ENCODE measurements around the gene BTBD7.
A peak's percentile ranks its signal among the peaks of the same experiment; 100 is the strongest.
"Not testable (repeated sequence)": the region's sequence is repeated elsewhere in the genome, so short reads cannot be mapped to it uniquely, and the experiment has no call there.

BTBD7 gene

DNA sequence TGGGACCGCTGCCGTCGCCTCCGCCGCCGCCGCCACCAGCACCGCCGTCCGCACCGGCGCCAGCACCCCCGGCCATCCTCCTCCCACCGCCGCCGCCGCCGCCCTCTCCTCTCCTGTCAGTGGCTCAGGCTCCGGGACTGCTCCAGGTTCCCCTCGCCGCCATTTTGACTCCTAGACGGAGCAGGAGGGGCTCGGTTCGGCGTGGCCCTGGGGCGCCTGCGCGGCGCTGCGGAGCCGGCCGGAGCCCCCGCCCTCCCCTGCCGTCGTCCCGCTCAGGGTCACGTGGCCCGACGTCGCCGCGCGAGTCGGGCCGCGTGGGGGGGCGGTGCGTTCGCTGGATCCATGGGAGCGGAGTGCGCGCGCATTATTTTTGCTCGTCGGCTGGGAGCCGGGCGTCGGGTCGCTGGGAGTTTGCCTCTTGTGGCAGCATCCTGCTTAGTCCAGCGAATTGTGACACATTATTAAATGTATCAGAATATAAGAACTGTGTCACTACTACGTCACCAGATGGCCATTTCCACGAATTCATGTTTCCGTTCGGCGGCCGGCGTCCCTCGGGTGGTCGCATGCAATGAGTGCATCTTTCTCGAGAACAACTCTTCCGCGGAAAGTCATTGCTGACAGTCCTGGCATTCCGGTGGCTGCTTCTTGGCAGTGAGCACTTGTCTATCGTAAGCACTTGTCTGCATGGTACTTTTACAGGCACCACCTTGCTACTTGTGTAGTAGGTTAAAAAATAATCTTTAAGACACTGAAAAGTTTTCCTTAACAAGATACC is at the start of gene BTBD7:
Gene BTBD7 (minus strand): TSS at position 184 of the 778 bp plus-strand sequence. CDS start 36,985 bp downstream, outside the sequence.
- DNase-seq, result peak; percentile 97

- no peak for DNase-seq
Observed at GRCh38 chr14:93381644-93382043, 48.8 kb upstream of the BTBD7 start.

DNA sequence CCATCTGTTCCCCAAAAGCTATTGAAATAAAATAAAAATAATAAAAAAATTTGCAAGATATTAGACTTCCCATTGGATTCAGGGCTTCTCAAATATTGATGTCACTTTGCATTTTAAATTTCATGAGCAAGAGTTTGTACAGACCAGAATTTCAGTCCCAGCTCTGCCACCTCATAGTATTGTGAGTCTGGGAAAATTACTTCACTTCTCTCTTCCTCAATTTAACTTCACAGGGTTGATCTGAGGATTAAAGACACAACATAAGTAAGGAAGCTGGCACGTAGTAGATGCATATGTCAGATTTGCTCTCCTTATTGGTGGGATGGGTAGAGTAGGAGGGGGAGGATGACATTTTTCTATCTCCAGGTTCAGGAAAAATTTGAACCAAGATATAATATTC is 47.0 kb upstream of the BTBD7 start:
- DNase-seq, result no peak

DNA sequence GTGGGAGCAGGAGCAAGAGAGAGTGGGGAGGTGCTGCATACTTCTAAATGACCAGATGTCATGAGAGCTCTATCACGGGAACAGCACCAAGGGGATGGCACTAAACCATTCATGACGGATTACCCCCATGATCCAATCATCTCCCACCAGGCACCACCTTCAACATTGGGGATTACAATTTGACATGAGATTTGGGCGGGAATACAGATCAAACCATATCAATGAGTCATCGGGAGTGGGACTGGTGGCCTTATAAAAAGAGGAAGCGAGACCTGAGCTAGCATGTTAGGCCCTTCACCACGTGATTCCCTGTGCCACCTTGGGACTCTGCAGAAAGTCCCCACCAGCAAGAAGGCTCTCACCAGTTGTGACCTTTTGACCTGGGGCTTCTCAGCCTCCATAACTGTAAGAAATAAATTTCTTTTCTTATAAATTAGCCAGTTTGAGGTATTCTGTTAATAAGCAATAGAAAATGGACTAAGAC is 42.9 kb upstream of the BTBD7 start:
- DNase-seq, result no peak

DNA sequence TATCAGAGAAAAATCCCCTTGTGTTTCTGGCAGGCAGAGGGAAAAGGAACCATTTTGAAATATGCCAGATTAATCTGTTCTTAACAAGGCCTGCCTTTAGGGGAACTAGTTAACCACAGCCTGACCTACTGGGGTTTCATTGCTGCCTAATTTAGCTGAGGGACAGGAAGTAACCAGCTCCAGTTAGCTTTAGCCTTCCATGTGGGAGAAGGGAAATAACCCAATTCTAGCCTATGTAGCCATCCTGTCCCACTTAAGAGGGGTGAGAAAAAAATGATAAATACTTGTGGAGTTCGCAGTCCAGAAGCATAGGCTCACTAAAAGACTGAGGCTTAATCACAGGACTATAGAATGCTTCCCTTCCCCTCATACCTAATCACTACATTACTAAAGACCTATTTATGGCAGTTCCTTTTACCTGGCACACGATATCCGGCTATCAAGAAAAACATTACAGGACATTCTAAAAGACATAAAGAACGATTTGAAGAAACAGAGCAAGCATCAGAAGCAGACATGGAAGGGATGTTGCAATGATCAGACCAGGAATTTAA is 37.0 kb upstream of the BTBD7 start:
- no peak for DNase-seq

GRCh38 chr14:93368996-93369712 is 36.3 kb upstream of the BTBD7 start:
- peak; percentile 7 for DNase-seq

DNA sequence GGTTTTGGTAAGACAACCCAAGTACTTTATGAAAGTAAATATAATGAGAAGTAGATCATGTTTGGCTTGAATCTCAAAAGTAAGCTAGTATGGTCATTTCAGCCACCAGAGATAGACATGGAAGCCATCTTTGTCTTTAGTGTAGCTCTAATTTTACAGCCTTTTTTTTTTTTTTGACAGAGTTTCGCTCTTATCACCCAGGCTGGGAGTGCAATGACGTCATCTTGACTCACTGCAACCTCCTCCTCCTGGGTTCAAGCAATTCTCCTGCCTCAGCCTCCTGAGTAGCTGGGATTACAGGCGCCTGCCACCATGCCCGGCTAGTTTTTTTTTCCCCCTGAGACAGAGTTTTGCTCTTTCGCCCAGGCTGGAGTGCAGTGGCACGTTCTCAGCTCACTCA is 22.0 kb upstream of the BTBD7 start:
- not testable (repeated sequence) for DNase-seq

DNA sequence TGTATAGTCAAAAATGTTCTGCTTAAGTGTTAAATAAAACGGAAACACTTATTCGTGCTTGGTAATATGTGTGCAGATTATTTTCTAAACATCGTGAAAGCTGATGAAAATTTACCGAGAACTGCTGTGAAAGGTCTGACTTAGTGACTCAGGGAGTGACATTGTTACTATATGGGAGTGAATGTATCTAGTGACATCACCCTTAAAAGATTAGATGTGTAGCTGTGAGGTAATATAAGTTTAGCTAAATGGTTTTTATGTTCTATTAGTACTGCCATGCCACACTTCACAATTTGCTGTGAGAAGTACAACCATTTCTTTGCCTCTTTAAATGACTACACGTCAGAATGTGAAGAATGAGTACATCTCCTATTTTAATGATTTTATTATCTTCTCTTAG is 15.5 kb upstream of the BTBD7 start:
- no peak for DNase-seq

DNA sequence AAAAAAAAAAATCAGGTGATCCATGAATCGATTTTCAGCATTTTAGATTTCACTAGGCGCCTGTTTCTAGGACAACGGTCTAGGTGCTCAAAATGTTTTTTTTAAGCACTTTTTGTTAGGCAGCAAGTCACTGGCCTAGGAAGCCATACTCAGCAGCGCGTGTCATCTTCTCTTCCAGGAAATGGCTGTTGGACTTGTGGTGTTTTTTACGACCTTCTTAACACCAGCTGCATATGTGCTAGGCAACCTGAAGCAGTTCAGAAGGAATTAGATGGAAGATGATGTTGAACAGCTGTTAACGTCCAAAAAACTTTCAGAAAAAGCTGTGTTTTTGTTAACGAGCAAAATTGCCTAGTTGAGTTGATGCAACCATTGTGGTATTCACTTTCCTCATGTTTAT is 15.0 kb upstream of the BTBD7 start:
- DNase-seq, result no peak

DNA sequence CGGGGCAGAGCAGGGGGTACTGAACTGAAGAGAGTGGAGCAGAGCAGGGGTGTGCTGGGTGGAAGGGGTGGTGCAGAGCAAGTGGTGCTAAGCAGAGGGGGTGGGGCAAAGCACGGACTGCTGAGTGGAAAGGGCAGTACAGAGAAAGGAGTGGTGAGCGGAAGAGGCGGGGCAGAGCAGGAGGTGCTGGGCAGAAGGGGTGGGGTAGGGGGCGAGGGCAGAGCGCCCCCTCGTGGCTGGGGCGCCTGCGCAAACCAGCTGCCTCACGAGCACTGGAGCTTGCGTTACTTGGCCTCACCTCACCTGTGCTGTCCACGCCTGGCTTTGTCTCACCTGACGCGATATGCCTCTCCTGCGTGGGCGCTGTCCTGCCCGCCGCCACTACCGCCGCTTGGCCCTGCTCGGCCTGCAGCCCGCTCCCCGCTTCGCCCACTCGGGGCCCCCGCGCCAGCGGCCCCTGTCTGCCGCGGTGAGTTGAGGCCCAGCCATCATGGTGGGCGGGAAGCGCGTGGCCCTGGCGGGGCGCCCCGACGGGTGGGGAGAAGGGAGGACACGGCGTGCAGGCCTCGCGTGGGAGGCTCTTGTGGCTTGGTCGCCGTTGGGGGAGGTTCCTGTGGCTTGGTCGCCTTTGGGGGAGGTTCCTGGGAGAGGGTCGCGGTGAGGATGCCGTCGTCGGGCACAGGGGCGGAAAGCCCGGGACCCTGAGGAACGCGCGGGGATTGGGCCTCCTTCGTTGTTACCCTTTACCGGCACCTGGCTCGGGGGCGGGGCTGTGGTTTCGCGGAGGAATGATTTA is 14.3 kb upstream of the BTBD7 start, which contains the start of gene COX8C:
Gene COX8C (plus strand): TSS at position 257 of the 796 bp plus-strand sequence. CDS start 87 bp downstream, at position 344.
- DNase-seq, result no peak

- DNase-seq, result no peak
Observed at GRCh38 chr14:93343797-93344196, 11.0 kb upstream of the BTBD7 start.

GRCh38 chr14:93343266-93343665 is 10.4 kb upstream of the BTBD7 start:
- no peak for DNase-seq

GRCh38 chr14:93337884-93338283 is 5.0 kb upstream of the BTBD7 start:
- no peak for DNase-seq

- DNase-seq, result no peak
Observed at GRCh38 chr14:93337143-93337753, 4.4 kb upstream of the BTBD7 start.

GRCh38 chr14:93333631-93334103 is 831 bp upstream of the BTBD7 start:
- no peak for DNase-seq

- DNase-seq, result peak; percentile 23
Observed at GRCh38 chr14:93332397-93332852, 411 bp downstream of the BTBD7 start.

- DNase-seq, result peak; percentile 9
Observed at GRCh38 chr14:93331728-93332396, 974 bp downstream of the BTBD7 start.

DNA sequence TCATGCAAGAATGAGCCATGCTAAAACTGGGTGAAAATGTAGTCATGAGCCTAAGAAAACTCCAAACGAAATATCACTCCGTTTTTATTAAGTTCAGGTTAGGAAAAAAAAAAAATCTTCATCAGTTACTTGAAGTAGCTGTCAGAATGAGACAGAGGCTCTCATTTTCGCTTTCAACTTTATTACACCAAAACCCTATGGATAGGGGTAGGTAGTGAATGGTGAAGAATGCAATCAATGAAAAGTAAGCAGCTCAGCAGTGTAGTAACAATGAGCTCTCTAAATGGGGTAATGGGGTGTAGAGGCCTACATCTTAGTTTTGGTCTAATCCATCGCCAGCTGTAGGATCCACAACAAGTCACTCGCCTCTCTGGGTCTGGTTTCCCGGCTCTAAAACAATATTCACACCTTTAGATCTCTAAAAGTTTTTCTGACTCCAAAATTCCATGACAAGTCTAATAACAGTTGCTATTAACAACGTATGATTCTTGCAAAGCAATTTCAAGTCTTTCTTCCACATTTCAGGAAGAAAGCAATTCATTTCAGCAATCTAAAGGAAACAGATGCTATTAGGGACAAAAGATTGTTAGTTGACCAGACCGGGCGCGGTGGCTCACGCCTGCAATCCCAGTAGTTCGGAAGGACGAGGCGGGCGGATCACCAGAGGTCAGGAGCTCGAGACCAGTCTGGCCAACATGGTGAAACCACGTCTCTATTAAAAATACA is 1.7 kb downstream of the BTBD7 start:
- DNase-seq, result no peak

DNA sequence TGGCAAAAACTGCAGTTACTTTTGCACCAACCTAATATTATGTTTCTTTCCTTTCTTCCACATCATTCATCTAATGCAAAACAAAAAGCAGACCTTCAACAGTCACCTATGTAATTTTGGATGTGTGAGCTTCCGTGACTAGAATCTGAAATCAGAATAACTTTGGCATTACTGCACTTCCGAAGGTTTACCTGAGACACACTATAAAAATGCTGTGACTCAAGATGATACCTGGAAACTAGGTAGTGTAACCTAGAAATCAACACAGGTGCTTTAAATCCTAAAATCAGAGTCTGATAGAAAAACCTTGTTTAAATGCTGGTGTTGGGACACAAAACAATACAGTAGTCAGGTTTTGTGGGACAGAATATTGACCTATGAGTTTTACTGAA is 2.2 kb downstream of the BTBD7 start:
- no peak for DNase-seq

DNA sequence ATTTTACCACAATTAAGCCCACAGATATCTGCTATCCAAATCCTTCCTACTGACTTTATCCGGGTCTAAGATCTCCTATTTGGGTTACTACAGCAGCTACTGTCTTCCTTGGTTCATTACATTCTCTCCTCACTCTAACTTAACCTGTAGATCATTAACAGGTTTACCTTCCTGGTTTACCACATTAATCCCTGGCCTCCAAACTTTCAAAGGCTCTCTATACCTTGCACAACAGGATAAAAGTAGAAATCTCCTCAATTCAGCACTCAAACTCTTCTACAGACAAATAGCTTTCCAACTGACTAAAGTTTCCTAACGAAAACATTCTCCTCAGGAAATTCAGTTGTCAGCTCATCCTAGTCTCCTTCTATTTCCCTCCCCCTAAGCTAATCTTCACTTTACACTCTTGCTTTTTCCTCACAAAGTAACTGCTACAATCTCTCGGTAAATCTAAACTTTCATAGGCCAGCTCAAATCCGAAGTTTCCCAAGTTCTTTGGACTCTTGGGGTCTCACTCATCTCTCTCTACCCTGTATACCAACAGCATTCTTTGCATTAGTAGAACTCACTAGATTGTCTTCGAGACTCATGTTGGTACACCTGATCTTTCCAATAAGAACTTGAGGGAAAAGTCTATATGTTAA is 2.7 kb downstream of the BTBD7 start:
- no peak for DNase-seq

All from NCI-H2227 treated with DMSO at 0.1 percent for 48 hours (cell line).